ENCODE data around the gene STAU1.

DNA sequence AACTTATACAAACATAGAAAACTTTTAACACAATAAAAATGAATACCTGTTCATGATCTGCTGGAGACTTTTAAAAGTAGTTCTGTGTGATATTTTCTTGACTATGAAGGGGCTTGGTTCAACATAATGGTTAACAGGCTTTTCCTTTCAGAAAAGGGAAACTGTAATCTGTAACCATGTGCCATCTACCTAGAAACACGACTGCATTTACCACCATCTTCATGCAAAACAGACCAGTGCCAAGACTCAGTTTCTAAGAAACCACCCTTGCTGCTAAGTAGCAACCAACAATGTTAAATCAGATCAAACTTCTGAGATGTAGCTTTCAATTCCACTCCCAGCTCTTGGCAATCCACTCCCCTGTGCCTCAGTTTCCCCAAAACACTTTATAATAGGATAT is 15.7 kb downstream of the STAU1 start:
- no peak for TF ChIP-seq POLR2AphosphoS5 (IDR thresholded peaks at IDR 0.05; ENCODE audit: low read depth, low read length)
- TF ChIP-seq POLR2A (IDR thresholded peaks at IDR 0.05; ENCODE audit: low read depth, low read length): no peak
- TF ChIP-seq PAX5 (IDR thresholded peaks at IDR 0.05; ENCODE audit: insufficient read depth, low read length, severe bottlenecking): no peak
- TF ChIP-seq TAF1 (IDR thresholded peaks at IDR 0.05; ENCODE audit: low read depth, low read length): no peak

Measured in GM12891 (cell line).